Measurements from ENCODE around the gene QSOX1. TPM values are rescaled to one million over a fixed set of nuclear protein-coding genes. Genes with fewer than 3 reads are reported as not detected.

QSOX1 gene
- total RNA-seq, 1 experiment from 2014 or later = 4.7 TPM

- Histone ChIP-seq H3K4me2 (ENCODE audit: low read depth, low read length, poor library complexity, severe bottlenecking) (no peak overlapping the region), H3K27ac (ENCODE audit: low read length) (no peak overlapping the region), H3K36me3 (ENCODE audit: insufficient read depth, low read length) (no peaks in the 10 kb centered on the region), H3K9me3 (ENCODE audit: low read length) (no peaks in the 10 kb centered on the region), H4K20me1 (ENCODE audit: insufficient read depth, low read depth, low read length) (0 out of 2 replicates have a peak, but pooled peaks cover 3% of the 10 kb centered on the region), H3K9ac (ENCODE audit: low read length) (no peak overlapping the region), H3K4me3 (ENCODE audit: low read length) (no peak overlapping the region), H3K4me1 (ENCODE audit: low read length) (peaks cover 9% of the 10 kb centered on the region), H3K27me3 (ENCODE audit: low read length) (no peaks in the 10 kb centered on the region), H3K9me2 (replicated peaks; ENCODE audit: insufficient read depth, low read length) (no peaks in the 10 kb centered on the region), H2AFZ (ENCODE audit: low read length) (no peak overlapping the region), H3K79me2 (ENCODE audit: low read length) (no peaks in the 10 kb centered on the region)
- peak; percentile 82 for DNase-seq
These were observed 14.3 kb downstream of the QSOX1 start for GRCh38 chr1:180168786-180169639.

GRCh38 chr1:180169640-180170195, 15.0 kb downstream of the QSOX1 start:
- no peak overlapping the region for H2AFZ ChIP-seq (ENCODE audit: low read length)
- no peaks in the 10 kb centered on the region for H3K9me3 ChIP-seq (ENCODE audit: low read length)
- H3K27me3 ChIP-seq (ENCODE audit: low read length) = no peaks in the 10 kb centered on the region
- peaks cover 9% of the 10 kb centered on the region for H3K4me1 ChIP-seq (ENCODE audit: low read length)
- no peak overlapping the region for H3K9ac ChIP-seq (ENCODE audit: low read length)
- H4K20me1 ChIP-seq (ENCODE audit: insufficient read depth, low read depth, low read length) = 0 out of 2 replicates have a peak, but pooled peaks cover 3% of the 10 kb centered on the region
- H3K36me3 ChIP-seq (ENCODE audit: insufficient read depth, low read length) = no peaks in the 10 kb centered on the region
- H3K4me2 ChIP-seq (ENCODE audit: low read depth, low read length, poor library complexity, severe bottlenecking) = no peak overlapping the region
- H3K4me3 ChIP-seq (ENCODE audit: low read length) = no peak overlapping the region
- no peak overlapping the region for H3K27ac ChIP-seq (ENCODE audit: low read length)
- no peak for DNase-seq
- no peaks in the 10 kb centered on the region for H3K9me2 ChIP-seq (replicated peaks; ENCODE audit: insufficient read depth, low read length)
- H3K79me2 ChIP-seq (ENCODE audit: low read length) = no peaks in the 10 kb centered on the region

- DNase-seq = no peak
- Histone ChIP-seq H3K9me3 (ENCODE audit: low read length) (no peaks in the 10 kb centered on the region), H3K27me3 (ENCODE audit: low read length) (no peaks in the 10 kb centered on the region), H3K36me3 (ENCODE audit: insufficient read depth, low read length) (no peaks in the 10 kb centered on the region), H2AFZ (ENCODE audit: low read length) (no peak overlapping the region), H3K4me2 (ENCODE audit: low read depth, low read length, poor library complexity, severe bottlenecking) (no peak overlapping the region), H4K20me1 (ENCODE audit: insufficient read depth, low read depth, low read length) (no peaks in the 10 kb centered on the region), H3K4me1 (ENCODE audit: low read length) (peaks cover 9% of the 10 kb centered on the region), H3K9me2 (replicated peaks; ENCODE audit: insufficient read depth, low read length) (no peaks in the 10 kb centered on the region), H3K9ac (ENCODE audit: low read length) (no peak overlapping the region), H3K79me2 (ENCODE audit: low read length) (no peaks in the 10 kb centered on the region), H3K4me3 (ENCODE audit: low read length) (no peak overlapping the region), H3K27ac (ENCODE audit: low read length) (no peak overlapping the region)
These were observed 16.0 kb downstream of the QSOX1 start for GRCh38 chr1:180170546-180171151.

GRCh38 chr1:180171691-180172090, 17.0 kb downstream of the QSOX1 start:
- Histone ChIP-seq H3K9me2 (replicated peaks; ENCODE audit: insufficient read depth, low read length) (no peaks in the 10 kb centered on the region), H3K27me3 (ENCODE audit: low read length) (no peaks in the 10 kb centered on the region), H2AFZ (ENCODE audit: low read length) (no peak overlapping the region), H3K4me3 (ENCODE audit: low read length) (no peak overlapping the region), H4K20me1 (ENCODE audit: insufficient read depth, low read depth, low read length) (no peaks in the 10 kb centered on the region), H3K36me3 (ENCODE audit: insufficient read depth, low read length) (no peaks in the 10 kb centered on the region), H3K4me1 (ENCODE audit: low read length) (peaks cover 8% of the 10 kb centered on the region), H3K9ac (ENCODE audit: low read length) (no peak overlapping the region), H3K27ac (ENCODE audit: low read length) (no peak overlapping the region), H3K9me3 (ENCODE audit: low read length) (no peaks in the 10 kb centered on the region), H3K79me2 (ENCODE audit: low read length) (no peaks in the 10 kb centered on the region), H3K4me2 (ENCODE audit: low read depth, low read length, poor library complexity, severe bottlenecking) (no peak overlapping the region)
- DNase-seq = no peak

GRCh38 chr1:180173451-180173850, 18.8 kb downstream of the QSOX1 start:
- no peaks in the 10 kb centered on the region for H3K36me3 ChIP-seq (ENCODE audit: insufficient read depth, low read length)
- H3K4me2 ChIP-seq (ENCODE audit: low read depth, low read length, poor library complexity, severe bottlenecking) = no peak overlapping the region
- no peak overlapping the region for H3K9ac ChIP-seq (ENCODE audit: low read length)
- H3K4me3 ChIP-seq (ENCODE audit: low read length) = no peak overlapping the region
- H3K9me2 ChIP-seq (replicated peaks; ENCODE audit: insufficient read depth, low read length) = no peaks in the 10 kb centered on the region
- DNase-seq = no peak
- no peaks in the 10 kb centered on the region for H3K9me3 ChIP-seq (ENCODE audit: low read length)
- no peak overlapping the region for H2AFZ ChIP-seq (ENCODE audit: low read length)
- H4K20me1 ChIP-seq (ENCODE audit: insufficient read depth, low read depth, low read length) = no peaks in the 10 kb centered on the region
- no peak overlapping the region for H3K27ac ChIP-seq (ENCODE audit: low read length)
- no peaks in the 10 kb centered on the region for H3K27me3 ChIP-seq (ENCODE audit: low read length)
- no peaks in the 10 kb centered on the region for H3K4me1 ChIP-seq (ENCODE audit: low read length)
- no peaks in the 10 kb centered on the region for H3K79me2 ChIP-seq (ENCODE audit: low read length)

GRCh38 chr1:180173952-180174351, 19.3 kb downstream of the QSOX1 start:
- Histone ChIP-seq H3K9ac (ENCODE audit: low read length) (no peak overlapping the region), H3K4me2 (ENCODE audit: low read depth, low read length, poor library complexity, severe bottlenecking) (no peak overlapping the region), H3K27ac (ENCODE audit: low read length) (no peak overlapping the region), H3K4me3 (ENCODE audit: low read length) (no peak overlapping the region), H4K20me1 (ENCODE audit: insufficient read depth, low read depth, low read length) (no peaks in the 10 kb centered on the region), H3K27me3 (ENCODE audit: low read length) (no peaks in the 10 kb centered on the region), H3K36me3 (ENCODE audit: insufficient read depth, low read length) (no peaks in the 10 kb centered on the region), H2AFZ (ENCODE audit: low read length) (no peak overlapping the region), H3K9me3 (ENCODE audit: low read length) (no peaks in the 10 kb centered on the region), H3K4me1 (ENCODE audit: low read length) (no peaks in the 10 kb centered on the region), H3K9me2 (replicated peaks; ENCODE audit: insufficient read depth, low read length) (no peaks in the 10 kb centered on the region), H3K79me2 (ENCODE audit: low read length) (no peaks in the 10 kb centered on the region)
- no peak for DNase-seq

GRCh38 chr1:180175291-180175690, 20.6 kb downstream of the QSOX1 start:
- Histone ChIP-seq H3K4me2 (ENCODE audit: low read depth, low read length, poor library complexity, severe bottlenecking) (no peak overlapping the region), H3K27ac (ENCODE audit: low read length) (no peak overlapping the region), H3K27me3 (ENCODE audit: low read length) (no peaks in the 10 kb centered on the region), H4K20me1 (ENCODE audit: insufficient read depth, low read depth, low read length) (no peaks in the 10 kb centered on the region), H3K9me3 (ENCODE audit: low read length) (no peaks in the 10 kb centered on the region), H2AFZ (ENCODE audit: low read length) (no peak overlapping the region), H3K4me3 (ENCODE audit: low read length) (no peak overlapping the region), H3K79me2 (ENCODE audit: low read length) (no peaks in the 10 kb centered on the region), H3K9ac (ENCODE audit: low read length) (no peak overlapping the region), H3K4me1 (ENCODE audit: low read length) (no peaks in the 10 kb centered on the region), H3K9me2 (replicated peaks; ENCODE audit: insufficient read depth, low read length) (no peaks in the 10 kb centered on the region), H3K36me3 (ENCODE audit: insufficient read depth, low read length) (no peaks in the 10 kb centered on the region)
- no peak for DNase-seq

- H3K9me3 ChIP-seq (ENCODE audit: low read length) = no peaks in the 10 kb centered on the region
- no peaks in the 10 kb centered on the region for H3K36me3 ChIP-seq (ENCODE audit: insufficient read depth, low read length)
- no peaks in the 10 kb centered on the region for H3K79me2 ChIP-seq (ENCODE audit: low read length)
- H2AFZ ChIP-seq (ENCODE audit: low read length) = no peak overlapping the region
- H3K9me2 ChIP-seq (replicated peaks; ENCODE audit: insufficient read depth, low read length) = no peaks in the 10 kb centered on the region
- no peak for DNase-seq
- no peak overlapping the region for H3K9ac ChIP-seq (ENCODE audit: low read length)
- no peaks in the 10 kb centered on the region for H3K4me1 ChIP-seq (ENCODE audit: low read length)
- H3K27me3 ChIP-seq (ENCODE audit: low read length) = no peaks in the 10 kb centered on the region
- H3K27ac ChIP-seq (ENCODE audit: low read length) = no peak overlapping the region
- H3K4me2 ChIP-seq (ENCODE audit: low read depth, low read length, poor library complexity, severe bottlenecking) = no peak overlapping the region
- H4K20me1 ChIP-seq (ENCODE audit: insufficient read depth, low read depth, low read length) = no peaks in the 10 kb centered on the region
- H3K4me3 ChIP-seq (ENCODE audit: low read length) = no peak overlapping the region
These were observed 21.1 kb downstream of the QSOX1 start for GRCh38 chr1:180175806-180176205.

Data from Karpas-422 (cell line).